ENCODE results near the gene AACS.

AACS gene

GRCh38 chr12:125131958-125132357 lies 66.7 kb downstream of the AACS start:
- Histone ChIP-seq H3F3A (ENCODE audit: insufficient read depth, low read length) (no peaks in the 10 kb centered on the region), H3K9me2 (replicated peaks; ENCODE audit: insufficient read depth, low read length) (no peaks in the 10 kb centered on the region), H3K9me3 (replicated peaks; ENCODE audit: insufficient read depth, low read length) (no peaks in the 10 kb centered on the region), H3K27ac (ENCODE audit: low read length) (no peak overlapping the region), H3K27me3 (replicated peaks; ENCODE audit: insufficient read depth, low read length) (no peaks in the 10 kb centered on the region), H3K4me2 (ENCODE audit: low read depth, low read length) (no peak overlapping the region), H2AFZ (ENCODE audit: low read length) (no peak overlapping the region), H3K4me1 (ENCODE audit: low read length) (no peaks in the 10 kb centered on the region), H3K4me3 (ENCODE audit: low read length) (no peak overlapping the region), H3K36me3 (replicated peaks; ENCODE audit: insufficient read depth, low read length) (no peaks in the 10 kb centered on the region), H3K9ac (ENCODE audit: low read length) (no peak overlapping the region), H4K20me1 (ENCODE audit: insufficient read depth, low read length) (no peaks in the 10 kb centered on the region), H3K79me2 (ENCODE audit: low read length) (no peaks in the 10 kb centered on the region)
- no peak for DNase-seq
- TF ChIP-seq CTCF (IDR thresholded peaks at IDR 0.05; ENCODE audit: low read length) (no peak), EZH2 (optimal IDR thresholded peaks at IDR 0.05; ENCODE audit: low read depth, low read length) (no peak), EZH2phosphoT487 (IDR thresholded peaks at IDR 0.05; ENCODE audit: low read length) (no peak)

GRCh38 chr12:125132698-125133400 lies 67.6 kb downstream of the AACS start:
- H3F3A ChIP-seq (ENCODE audit: insufficient read depth, low read length) = no peaks in the 10 kb centered on the region
- H3K9ac ChIP-seq (ENCODE audit: low read length) = no peak overlapping the region
- no peaks in the 10 kb centered on the region for H3K27me3 ChIP-seq (replicated peaks; ENCODE audit: insufficient read depth, low read length)
- H3K36me3 ChIP-seq (replicated peaks; ENCODE audit: insufficient read depth, low read length) = no peaks in the 10 kb centered on the region
- H3K27ac ChIP-seq (ENCODE audit: low read length) = no peak overlapping the region
- DNase-seq = no peak
- H3K9me3 ChIP-seq (replicated peaks; ENCODE audit: insufficient read depth, low read length) = no peaks in the 10 kb centered on the region
- H3K79me2 ChIP-seq (ENCODE audit: low read length) = no peaks in the 10 kb centered on the region
- H3K4me3 ChIP-seq (ENCODE audit: low read length) = no peak overlapping the region
- H3K4me2 ChIP-seq (ENCODE audit: low read depth, low read length) = no peak overlapping the region
- H3K9me2 ChIP-seq (replicated peaks; ENCODE audit: insufficient read depth, low read length) = no peaks in the 10 kb centered on the region
- H3K4me1 ChIP-seq (ENCODE audit: low read length) = no peaks in the 10 kb centered on the region
- no peaks in the 10 kb centered on the region for H4K20me1 ChIP-seq (ENCODE audit: insufficient read depth, low read length)
- no peak for TF ChIP-seq CTCF (IDR thresholded peaks at IDR 0.05; ENCODE audit: low read length)
- H2AFZ ChIP-seq (ENCODE audit: low read length) = no peak overlapping the region

GRCh38 chr12:125133616-125134015 lies 68.4 kb downstream of the AACS start:
- Histone ChIP-seq H3K79me2 (ENCODE audit: low read length) (no peaks in the 10 kb centered on the region), H3K36me3 (replicated peaks; ENCODE audit: insufficient read depth, low read length) (no peaks in the 10 kb centered on the region), H3K9me3 (replicated peaks; ENCODE audit: insufficient read depth, low read length) (no peaks in the 10 kb centered on the region), H3K9me2 (replicated peaks; ENCODE audit: insufficient read depth, low read length) (no peaks in the 10 kb centered on the region), H3K9ac (ENCODE audit: low read length) (no peak overlapping the region), H3K4me3 (ENCODE audit: low read length) (no peak overlapping the region), H3K4me2 (ENCODE audit: low read depth, low read length) (no peak overlapping the region), H3K27me3 (replicated peaks; ENCODE audit: insufficient read depth, low read length) (no peaks in the 10 kb centered on the region), H2AFZ (ENCODE audit: low read length) (no peak overlapping the region), H3F3A (ENCODE audit: insufficient read depth, low read length) (no peaks in the 10 kb centered on the region), H4K20me1 (ENCODE audit: insufficient read depth, low read length) (no peaks in the 10 kb centered on the region), H3K27ac (ENCODE audit: low read length) (no peak overlapping the region), H3K4me1 (ENCODE audit: low read length) (no peaks in the 10 kb centered on the region)
- TF ChIP-seq CTCF (IDR thresholded peaks at IDR 0.05; ENCODE audit: low read length) (no peak), EZH2 (optimal IDR thresholded peaks at IDR 0.05; ENCODE audit: low read depth, low read length) (no peak)
- DNase-seq = no peak

All from MM.1S (cell line).